ENCODE results near the gene MAMDC2. TPM values are rescaled to one million over a fixed set of nuclear protein-coding genes. Genes with fewer than 3 reads are reported as not detected.

Gene MAMDC2
- total and polyA plus RNA-seq, 2 of the 4 experiments (the other 2 are of a cell fraction): 5.0 to 5.2 TPM

- Histone ChIP-seq H3K9me3 (ENCODE audit: control insufficient read depth, insufficient read depth, low read length) (no peaks in the 10 kb centered on the region), H4K5ac (ENCODE audit: low read depth, low read length) (peak overlapping the region; percentile 65; the same call in 1 of the 2 replicates), H3K4me2 (ENCODE audit: low read depth, low read length) (peak overlapping the region; percentile 67), H3K4ac (ENCODE audit: low read depth, low read length) (peak overlapping the region; percentile 76; the same call in 1 of the 2 replicates), H3K9ac (ENCODE audit: low read depth, low read length) (no peak overlapping the region), H3K27ac (ENCODE audit: insufficient read depth, low read length) (no peak overlapping the region), H3K23ac (ENCODE audit: low read depth, low read length) (peak overlapping the region; percentile 75; the same call in 1 of the 2 replicates), H4K91ac (ENCODE audit: insufficient read depth, low read depth, low read length) (peak overlapping the region; percentile 47; the same call in 1 of the 2 replicates), H3K56ac (ENCODE audit: extremely low read depth, insufficient read depth, low read length) (0 out of 2 replicates have a peak overlapping the region, but pooled peaks have one; percentile 36), H3K36me3 (ENCODE audit: control insufficient read depth, insufficient read depth, low read length) (no peaks in the 10 kb centered on the region), H3K9me1 (ENCODE audit: insufficient read depth, low read length) (no peaks in the 10 kb centered on the region), H2AK5ac (ENCODE audit: low read depth, low read length) (no peak overlapping the region), H2AK9ac (replicated peaks; ENCODE audit: low read depth, low read length, poor library complexity) (no peak overlapping the region), H4K8ac (ENCODE audit: low read depth in 2 of 2, low read length in 2 of 2) (peak overlapping the region in 1 of 2 experiments; percentile 80; a peak in 2 of 4 replicates), H3K4me1 (ENCODE audit: control insufficient read depth, insufficient read depth, low read length) (peaks cover 7% of the 10 kb centered on the region), H3K4me3 (ENCODE audit: insufficient read depth, low read depth, low read length) (no peak overlapping the region), H2AFZ (replicated peaks; ENCODE audit: low read length, poor library complexity) (no peak overlapping the region), H3K14ac (replicated peaks; ENCODE audit: low read depth, low read length) (peak overlapping the region; percentile 80), H3K79me1 (ENCODE audit: low read depth in 1 of 2, low read length in 2 of 2) (peaks cover 0 to 3% of the 10 kb centered on the region in 2 experiments; a peak in 1 of 4 replicates), H2BK120ac (ENCODE audit: low read depth, low read length) (peak overlapping the region; percentile 80), H2BK20ac (ENCODE audit: low read depth, low read length) (peak overlapping the region; percentile 85), H2BK5ac (ENCODE audit: low read depth, low read length, poor library complexity, severe bottlenecking) (peak overlapping the region; percentile 63), H3K18ac (ENCODE audit: low read depth, low read length) (peak overlapping the region; percentile 70; the same call in 1 of the 2 replicates), H4K20me1 (ENCODE audit: insufficient read depth, low read length) (no peaks in the 10 kb centered on the region), H3K27me3 (ENCODE audit: control insufficient read depth, insufficient read depth, low read length) (no peaks in the 10 kb centered on the region), H2BK15ac (ENCODE audit: low read depth, low read length) (no peak overlapping the region)
- in situ Hi-C loops (cut with MboI; ENCODE audit: low sequenced_read_pairs) (loop anchor here (10.0 to 25.0 kb wide), 4 partner anchors 115 to 805 kb away; partner anchors contain the start of gene APBA1), intact Hi-C loops (cut with micrococcal nuclease) (loop anchor here (1.0 to 10.0 kb wide), 7 partner anchors 108 to 807 kb away; partner anchors contain the start of gene APBA1), dilution Hi-C loops (cut with HindIII; ENCODE audit: low sequenced_read_pairs, unreplicated experiment) (no loop called here)
- ATAC-seq (ENCODE audit: low read depth) (peak; percentile 88), DNase-seq (peak; percentile 68)
- CTCF ChIA-PET: interaction anchor here (0.6 to 1.7 kb wide), 5 partner anchors 112 to 254 kb away, joined by 3 to 5 read pairs (median 3); no protein-coding TSS in a partner anchor
- no CpG with 5 or more reads among the region's 3 CpGs for WGBS, 2 experiments (ENCODE audit: extremely low coverage in 2 of 2, insufficient read length in 1 of 2)
- peak; percentile 80 for TF ChIP-seq RAD21 (IDR thresholded peaks at IDR 0.05; ENCODE audit: low read length)
- TF ChIP-seq SMC3 (IDR thresholded peaks at IDR 0.05; ENCODE audit: low read depth, low read length): peak; percentile 71
- TF ChIP-seq POLR2A (IDR thresholded peaks at IDR 0.05; ENCODE audit: low read depth, low read length): no peak
- TF ChIP-seq CTCF (conservative IDR thresholded peaks at IDR 0.05; ENCODE audit: low read depth, low read length): peak; percentile 65
- no peak for TF ChIP-seq CEBPB (IDR thresholded peaks at IDR 0.05; ENCODE audit: low read depth, low read length)
- BruUV-seq (replicated peaks): no TSS peak
- POLR2A ChIA-PET (ENCODE audit: unreplicated experiment): no interaction called here
Observed at GRCh38 chr9:70229579-70229978, 185.9 kb downstream of the MAMDC2 start.

All from IMR-90 (cell line).